Hindlimb muscle (tissue), 1 donor: ENCODE measurements around the gene PPM1M. TPM values are rescaled to one million over a fixed set of nuclear protein-coding genes. Genes with fewer than 3 reads are reported as not detected.

ENCODE experiments used
- DNase-seq: peaks from one replicate; pipeline ENCODE4 v3.0.0-alpha.2; 2013
- polyA plus RNA-seq: library from polyadenylated mRNA; unstranded; fragments of 120-200 nt; gene quantifications from one replicate; pipeline ENCODE4 v1.2.1, GENCODE V29; 2013; ENCODE audit not compliant: insufficient read length

The PPM1M gene
- polyA plus RNA-seq, 1 donor, result 15.9 TPM

DNA sequence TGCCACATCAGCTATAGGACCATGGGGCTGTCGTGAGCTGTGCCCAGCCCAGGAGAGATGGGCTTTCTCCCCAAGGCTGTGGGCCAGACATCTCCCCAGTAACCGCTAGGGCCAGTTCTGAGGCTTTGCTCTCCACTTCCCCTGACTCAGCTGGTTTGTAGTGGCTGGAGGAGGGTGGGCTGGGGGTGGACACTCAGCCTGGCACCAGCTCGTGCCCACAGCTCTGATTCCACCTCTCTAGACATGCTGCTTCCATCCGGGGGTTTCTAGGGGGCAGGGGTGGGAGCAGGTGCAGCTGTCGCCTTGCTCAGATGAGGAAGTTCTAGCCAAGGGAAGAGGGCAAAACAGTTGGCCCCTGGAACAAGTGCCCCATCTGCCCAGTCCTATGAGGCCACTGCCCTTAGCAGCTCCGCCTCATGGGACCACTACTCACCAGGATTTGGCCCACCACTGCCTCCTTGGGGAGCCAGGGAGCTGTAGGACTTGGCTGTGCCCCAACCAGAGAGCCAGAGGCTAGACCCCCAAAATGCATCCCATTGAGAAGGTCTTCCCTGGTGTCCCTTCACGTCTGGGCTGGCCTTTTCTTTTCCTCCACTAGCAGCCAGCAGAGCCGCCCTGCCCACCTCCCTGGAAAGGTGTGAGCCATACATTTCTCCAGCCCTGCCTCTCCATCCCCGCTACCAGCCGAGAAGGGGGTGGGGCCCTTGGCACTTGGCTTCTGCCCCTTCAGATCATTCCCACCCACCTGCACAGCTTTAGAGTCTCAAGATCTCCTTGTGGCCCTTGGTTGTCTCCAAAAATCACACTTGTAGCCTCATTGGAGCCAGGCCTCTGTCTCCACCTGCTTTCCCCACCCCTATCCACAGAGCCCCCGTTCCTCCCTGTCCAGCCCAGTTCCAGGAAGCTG, 51.9 kb downstream of the PPM1M start:
- no peak for DNase-seq

DNA sequence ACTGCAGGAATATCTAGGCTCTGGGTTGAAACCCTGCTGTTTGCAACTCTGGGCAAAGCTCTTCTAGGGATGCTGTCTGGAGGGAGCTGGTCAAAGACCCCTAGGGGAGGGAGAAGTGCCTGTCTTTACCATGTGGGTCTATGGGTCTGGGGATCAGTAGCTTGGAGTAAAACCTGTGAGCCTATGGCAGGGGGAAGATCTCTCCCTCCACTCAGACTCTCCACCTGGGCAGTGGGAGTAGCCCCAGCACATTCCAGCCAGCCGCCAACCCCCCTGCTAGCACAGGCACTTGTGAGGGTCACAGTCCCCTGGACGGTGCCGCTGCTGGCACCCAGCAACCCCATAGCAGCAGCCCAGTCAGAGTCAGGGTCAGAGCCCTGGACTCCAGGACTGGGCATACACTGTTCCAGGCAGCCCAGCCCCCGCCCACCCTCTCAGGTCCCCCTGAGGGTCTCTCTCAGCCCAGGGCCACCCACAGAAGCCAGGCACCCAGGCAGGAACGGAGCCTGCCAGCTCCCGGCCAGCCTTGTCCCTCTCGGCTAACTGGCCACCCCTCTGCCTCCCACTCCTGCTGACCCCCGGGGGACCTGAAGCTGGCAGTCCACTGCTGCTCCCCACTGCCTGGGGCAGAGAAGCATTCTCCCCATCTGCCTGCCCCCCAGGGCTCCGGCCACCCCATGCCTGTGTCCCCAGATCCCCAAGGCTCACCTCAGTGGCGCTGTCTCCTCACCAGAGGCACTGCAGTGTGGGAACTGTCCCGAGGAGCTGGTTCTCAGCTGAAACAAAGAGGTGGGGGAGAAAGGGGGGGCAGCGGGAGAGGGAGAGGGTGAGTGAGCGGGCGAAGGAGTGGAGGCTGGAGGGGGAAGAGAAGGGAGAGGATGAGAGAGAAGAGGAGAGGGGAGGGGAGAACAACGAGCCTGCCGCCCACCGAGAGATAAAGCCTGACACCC, 52.9 kb downstream of the PPM1M start:
- no peak for DNase-seq

DNA sequence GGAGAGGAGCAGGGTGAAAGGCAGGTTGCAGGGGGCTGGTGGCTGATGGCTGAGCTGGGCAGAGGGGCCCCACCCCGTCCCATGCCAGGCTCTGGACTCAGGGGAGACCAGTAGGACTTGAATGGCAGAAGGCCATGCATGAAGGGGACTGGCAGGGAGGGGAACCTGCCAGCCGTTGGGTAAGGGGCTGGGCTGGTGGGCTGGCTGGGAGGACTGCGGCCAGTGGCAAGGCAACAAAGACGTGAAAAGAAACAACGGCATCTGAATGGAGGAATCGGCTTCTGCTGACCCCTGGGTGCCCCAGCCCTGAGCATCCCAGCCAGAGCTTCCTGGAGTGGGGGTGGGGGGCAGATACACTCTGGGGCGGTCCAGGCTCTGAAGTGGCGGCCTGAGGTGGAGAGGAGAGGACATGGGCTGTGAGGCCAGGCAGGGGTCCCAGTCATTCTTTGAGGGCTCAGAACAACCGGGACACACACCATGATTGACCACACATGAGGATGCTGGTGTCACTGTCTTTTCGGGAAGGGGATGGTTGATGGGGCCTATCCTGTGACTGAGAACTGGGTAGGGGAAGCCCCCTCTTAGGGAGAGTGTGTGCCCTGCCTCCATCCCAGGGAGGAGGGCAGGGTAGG, 53.8 kb downstream of the PPM1M start:
- DNase-seq, result no peak

Other genes starting within 250 kb of the PPM1M start
- 3,089 TPM for gene RPL29, start 249.9 kb upstream of the PPM1M start, polyA plus RNA-seq
- 18.3 TPM for gene DUSP7, start 189.2 kb upstream of the PPM1M start, polyA plus RNA-seq
- gene POC1A, start 91.3 kb upstream of the PPM1M start, polyA plus RNA-seq, result 4.2 TPM
- gene ALAS1, start 47.6 kb upstream of the PPM1M start, polyA plus RNA-seq, result 30.2 TPM
- 0.28 TPM for gene TLR9, start 20.1 kb upstream of the PPM1M start, polyA plus RNA-seq
- gene TWF2, start 6.6 kb upstream of the PPM1M start, polyA plus RNA-seq, result 30.0 TPM
- gene WDR82, start 32.9 kb downstream of the PPM1M start, polyA plus RNA-seq, result 86.0 TPM
- gene GLYCTK, start 42.1 kb downstream of the PPM1M start, polyA plus RNA-seq, result 3.8 TPM
- gene DNAH1, start 70.6 kb downstream of the PPM1M start, polyA plus RNA-seq, result 6.2 TPM
- gene BAP1, start 164.2 kb downstream of the PPM1M start, polyA plus RNA-seq, result 56.1 TPM
- 9.7 TPM for gene PHF7, start 164.9 kb downstream of the PPM1M start, polyA plus RNA-seq
- gene SEMA3G, start 199.3 kb downstream of the PPM1M start, polyA plus RNA-seq, result 18.7 TPM
- 467 TPM for gene TNNC1, start 208.3 kb downstream of the PPM1M start, polyA plus RNA-seq
- 71.5 TPM for gene NISCH, start 209.8 kb downstream of the PPM1M start, polyA plus RNA-seq
- gene STAB1, start 249.6 kb downstream of the PPM1M start, polyA plus RNA-seq, result 59.9 TPM